CD4-positive, alpha-beta memory T cell (primary cell): ENCODE data around the gene RCBTB2. TPM values are rescaled to one million over a fixed set of nuclear protein-coding genes. Genes with fewer than 3 reads are reported as not detected.

Experiments
- CTCF ChIA-PET: fragments of 350-600 bp; sonication (Branson Sonifier 250); formaldehyde crosslinking; loops from one replicate; lab custom pipeline; 2021; ENCODE audit warnings: inconsistent platforms; ENCODE audit not compliant: partially characterized antibody; lab: Charles Lee
- POLR2A ChIA-PET: fragments of 350-600 bp; sonication (Branson Sonifier 250); formaldehyde crosslinking; loops from one replicate; lab custom pipeline; 2021; ENCODE audit not compliant: partially characterized antibody; lab: Charles Lee
- DNase-seq, 5 donors: peaks; one replicate each; pipeline versions ENCODE4 v3.0.0 to v3.0.0-alpha.2; 2020 to 2022; ENCODE audit warnings: mixed read lengths in 1 of 5
- H3K27ac ChIP-seq: one replicate; pipeline ENCODE4 v1.7.0; 2013; ENCODE audit warnings: low read depth, low read length
- H3K27me3 ChIP-seq: 2 replicates; pipeline ENCODE4 v1.7.0; 2013; ENCODE audit warnings: mild to moderate bottlenecking, low read length, moderate library complexity; ENCODE audit not compliant: insufficient read depth
- H3K36me3 ChIP-seq: 2 replicates; pipeline ENCODE4 v1.7.0; 2013; ENCODE audit warnings: mild to moderate bottlenecking, low read length, moderate library complexity; ENCODE audit not compliant: insufficient read depth
- H3K4me1 ChIP-seq: 2 replicates; pipeline ENCODE4 v1.7.0; 2013; ENCODE audit warnings: mild to moderate bottlenecking, low read length, moderate library complexity; ENCODE audit not compliant: insufficient read depth
- H3K4me3 ChIP-seq, 2 donors: one replicate each; pipeline ENCODE4 v1.7.0; 2013; ENCODE audit warnings: low read length in 2 of 2, mild to moderate bottlenecking in 1 of 2
- H3K9me3 ChIP-seq, 2 donors: one replicate each; pipeline ENCODE4 v1.7.0; 2013; ENCODE audit warnings: low read length in 2 of 2, control low read depth in 1 of 2; ENCODE audit not compliant: control insufficient read depth in 1 of 2
- H3K27ac Mint-ChIP-seq, 7 donors: one replicate each; pipeline ENCODE4 v1.8.0; 2020 to 2021; ENCODE audit warnings: mixed read lengths in 7 of 7, mild to moderate bottlenecking in 6 of 7, inconsistent platforms in 3 of 7, moderate library complexity in 3 of 7
- H3K27me3 Mint-ChIP-seq, 2 donors: one replicate each; pipeline ENCODE4 v1.8.0; 2020 to 2021; ENCODE audit warnings: mixed read lengths in 2 of 2
- H3K36me3 Mint-ChIP-seq, 2 donors: one replicate each; pipeline ENCODE4 v1.8.0; 2020 to 2021; ENCODE audit warnings: mixed read lengths in 2 of 2, inconsistent platforms in 1 of 2, mild to moderate bottlenecking in 1 of 2
- H3K4me1 Mint-ChIP-seq, 4 donors: one replicate each; pipeline ENCODE4 v1.8.0; 2020 to 2021; ENCODE audit warnings: mixed read lengths in 4 of 4, mild to moderate bottlenecking in 1 of 4
- H3K4me3 Mint-ChIP-seq, 8 donors: one replicate each; pipeline ENCODE4 v1.8.0; 2020 to 2021; ENCODE audit warnings: mixed read lengths in 8 of 8, mild to moderate bottlenecking in 7 of 8, moderate library complexity in 6 of 8, inconsistent platforms in 3 of 8
- H3K9me3 Mint-ChIP-seq, 8 donors: one replicate each; pipeline ENCODE4 v1.8.0; 2020 to 2021; ENCODE audit warnings: mixed read lengths in 8 of 8, mild to moderate bottlenecking in 5 of 8, inconsistent platforms in 3 of 8, moderate library complexity in 1 of 8
- intact Hi-C: fragments of 100-400 bp; cut with micrococcal nuclease; formaldehyde crosslinking; loops from one replicate; pipeline ENCODE4 v1.15.1; 2023
- polyA plus RNA-seq, 2 donors: library from polyadenylated mRNA; unstranded; fragments of 300-500 nt; fragmentation: Illumina TruSeq; gene quantifications; one replicate each; pipeline ENCODE4 v1.2.3, GENCODE V29; 2021
- total RNA-seq, 2 experiments: library from RNA; stranded (reverse); gene quantifications; one replicate each; pipeline ENCODE4 v1.2.3, GENCODE V29; 2021

Gene RCBTB2
- total and polyA plus RNA-seq, 4 experiments from 2014 or later: 23.9 to 46.5 (median 29.7) TPM

DNA sequence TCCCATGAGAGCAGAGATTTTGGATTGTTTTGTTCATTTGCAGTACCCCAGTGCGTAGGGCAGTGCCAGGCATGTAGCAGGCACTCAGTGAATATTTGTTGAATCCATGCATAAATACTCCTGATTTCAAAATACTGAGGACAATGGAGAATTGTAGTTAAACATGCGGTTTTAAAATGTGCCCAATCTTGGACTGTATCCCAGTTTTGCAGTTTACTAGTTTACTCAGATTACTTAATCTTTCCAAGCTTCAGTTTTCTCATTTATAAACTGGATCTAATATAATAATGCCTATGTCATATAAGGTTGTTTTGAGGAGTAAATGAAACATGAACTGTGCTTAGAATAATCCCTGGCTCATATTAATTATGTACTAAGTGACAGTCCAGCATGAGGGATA, 39.0 kb downstream of the RCBTB2 start:
- Mint-ChIP-seq H3K27me3 (no peaks in the 10 kb centered on the region), H3K9me3 (no peaks in the 10 kb centered on the region), H3K36me3 (peaks cover 4 to 6% of the 10 kb centered on the region in 2 donors), H3K4me1 (peaks cover 38 to 47% (median 43%) of the 10 kb centered on the region in 4 donors), H3K4me3 (peak overlapping the region in 1 of 8 donors; percentile 5), H3K27ac (peak overlapping the region in 1 of 7 donors; percentile 24)
- Histone ChIP-seq H3K27me3 (no peaks in the 10 kb centered on the region), H3K36me3 (no peaks in the 10 kb centered on the region), H3K4me3 (no peak overlapping the region), H3K27ac (peak overlapping the region; percentile 74), H3K9me3 (no peaks in the 10 kb centered on the region), H3K4me1 (peaks cover 93% of the 10 kb centered on the region)
- intact Hi-C loops: loop anchor here (2.0 to 5.0 kb wide), 3 partner anchors 85 to 617 kb away; no protein-coding TSS in a partner anchor
- DNase-seq: no peak
- POLR2A ChIA-PET: interaction anchor here (1.0 to 7.0 kb wide), 7 partner anchors 12 to 82 kb away, joined by 3 to 113 read pairs (median 12); partner anchors contain the start of genes LPAR6 and RCBTB2
- CTCF ChIA-PET: interaction anchor here (1.2 to 2.1 kb wide), 2 partner anchors 39 to 86 kb away, joined by 3 to 7 read pairs; no protein-coding TSS in a partner anchor

DNA sequence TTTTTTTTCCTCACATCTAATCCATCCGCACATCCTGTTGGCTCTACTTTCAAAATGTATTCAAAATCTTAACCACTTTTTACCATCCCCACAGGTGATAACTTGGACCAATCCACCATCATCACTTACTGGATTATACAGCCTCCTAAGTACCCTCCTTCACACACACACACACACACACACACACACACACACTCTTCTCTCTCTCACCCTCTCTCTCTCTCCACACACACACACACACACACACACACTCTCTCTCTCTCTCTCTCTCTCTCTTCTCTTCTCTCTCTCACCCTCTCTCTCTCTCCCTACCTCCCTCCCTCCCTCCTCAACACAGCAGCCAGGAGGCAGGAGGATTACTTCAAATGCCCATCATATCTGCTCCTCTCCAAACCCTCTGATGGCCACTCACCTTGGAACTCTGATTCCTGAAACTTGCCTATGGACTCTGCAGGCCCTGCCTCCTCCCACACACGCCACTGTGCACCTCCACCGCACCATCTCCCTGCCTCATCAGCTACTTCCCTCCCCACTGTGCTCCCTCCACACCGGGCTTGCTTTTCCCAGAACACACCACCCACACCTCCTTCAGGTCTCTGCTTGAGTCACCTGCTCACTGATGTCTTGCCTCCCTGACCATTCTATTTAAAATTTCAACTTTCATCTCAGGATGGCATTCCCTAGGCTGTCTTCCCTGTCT, 39.7 kb downstream of the RCBTB2 start:
- Mint-ChIP-seq H3K27me3 (no peaks in the 10 kb centered on the region), H3K9me3 (no peaks in the 10 kb centered on the region), H3K36me3 (peaks cover 9 to 10% of the 10 kb centered on the region in 2 donors), H3K4me3 (no peak overlapping the region), H3K27ac (no peak overlapping the region), H3K4me1 (peaks cover 35 to 49% (median 42%) of the 10 kb centered on the region in 4 donors)
- intact Hi-C loops: loop anchor here (2.0 to 5.0 kb wide), 3 partner anchors 84 to 618 kb away; no protein-coding TSS in a partner anchor
- ChIA-PET POLR2A (interaction anchor here (0.8 to 7.0 kb wide), 19 partner anchors 8 to 366 kb away, joined by 3 to 113 read pairs (median 9); partner anchors contain the start of genes LPAR6 and RCBTB2), CTCF (interaction anchor here (1.0 to 2.1 kb wide), 8 partner anchors 14 to 92 kb away, joined by 3 to 10 read pairs (median 4); no protein-coding TSS in a partner anchor)
- Histone ChIP-seq H3K4me3 (peak overlapping the region; percentile 63 to 70), H3K4me1 (peaks cover 99% of the 10 kb centered on the region), H3K36me3 (no peaks in the 10 kb centered on the region), H3K9me3 (no peaks in the 10 kb centered on the region), H3K27ac (peak overlapping the region; percentile 74), H3K27me3 (no peaks in the 10 kb centered on the region)
- peak in 4 of 5 donors; percentile 56 to 65 (median 60) for DNase-seq

DNA sequence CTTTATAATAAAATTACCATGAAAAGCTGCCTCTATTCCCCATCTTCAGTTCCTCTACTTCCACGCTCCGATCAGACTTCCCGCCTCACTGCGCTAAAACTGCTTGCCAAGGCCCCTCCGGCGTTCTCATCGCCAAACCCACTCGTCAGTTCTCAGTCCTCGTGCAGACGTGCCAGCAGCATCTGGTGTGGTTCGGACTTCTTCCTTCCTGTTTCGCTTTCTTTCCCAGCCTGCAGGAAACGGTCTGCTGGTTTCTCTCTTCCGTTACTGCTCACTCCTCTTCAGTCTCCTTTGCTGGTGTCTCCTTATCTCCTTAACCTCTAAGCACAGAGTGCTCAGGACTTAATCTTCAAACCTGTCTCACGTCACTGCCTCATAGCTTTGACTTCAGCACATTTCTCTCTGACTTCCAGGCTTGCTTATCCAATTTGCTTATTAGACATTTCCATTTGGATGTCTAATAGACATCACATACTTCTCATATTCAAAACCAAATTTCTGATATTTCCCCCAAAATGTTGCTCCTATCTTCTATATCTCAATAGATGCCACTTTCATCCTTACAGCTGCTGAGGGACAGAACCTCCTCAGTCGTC, 40.3 kb downstream of the RCBTB2 start:
- peaks cover 0 to 3% (median 0%) of the 10 kb centered on the region in 8 donors for H3K9me3 Mint-ChIP-seq
- H3K4me3 Mint-ChIP-seq: no peak overlapping the region
- intact Hi-C loops: loop anchor here (1.0 to 5.0 kb wide), 6 partner anchors 13 to 618 kb away; no protein-coding TSS in a partner anchor
- H3K4me1 ChIP-seq: peaks cover 100% of the 10 kb centered on the region
- peaks cover 9 to 15% of the 10 kb centered on the region in 2 donors for H3K36me3 Mint-ChIP-seq
- no peaks in the 10 kb centered on the region for H3K27me3 Mint-ChIP-seq
- peak overlapping the region; percentile 63 to 70 for H3K4me3 ChIP-seq
- ChIA-PET POLR2A (interaction anchor here (0.7 to 7.0 kb wide), 26 partner anchors 8 to 365 kb away, joined by 3 to 113 read pairs (median 6); partner anchors contain the start of genes LPAR6, RB1 and RCBTB2), CTCF (interaction anchor here (1.0 to 1.7 kb wide), 10 partner anchors 8 to 92 kb away, joined by 3 to 10 read pairs (median 4); no protein-coding TSS in a partner anchor)
- H3K27ac ChIP-seq: peak overlapping the region; percentile 74
- no peaks in the 10 kb centered on the region for H3K27me3 ChIP-seq
- peak; percentile 77 to 85 (median 81) for DNase-seq
- no peaks in the 10 kb centered on the region for H3K36me3 ChIP-seq
- no peak overlapping the region for H3K27ac Mint-ChIP-seq
- no peaks in the 10 kb centered on the region for H3K9me3 ChIP-seq
- H3K4me1 Mint-ChIP-seq: peaks cover 32 to 51% (median 46%) of the 10 kb centered on the region in 4 donors

DNA sequence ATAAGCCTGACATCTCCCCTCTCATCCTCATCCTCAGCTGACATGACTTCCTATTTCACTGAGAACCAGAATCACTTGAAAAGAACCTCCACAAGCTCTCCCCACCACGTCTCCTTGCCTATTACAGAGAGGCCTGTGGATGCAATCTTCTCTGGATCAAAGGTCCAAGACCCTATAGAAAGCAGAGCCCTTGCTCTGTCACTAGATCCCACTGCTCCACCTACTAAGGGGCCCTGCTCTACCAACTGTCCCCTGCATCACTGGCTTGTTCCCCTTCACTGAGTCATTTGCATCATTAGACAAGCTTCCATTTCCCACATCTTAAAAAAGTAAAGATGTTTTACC, 40.8 kb downstream of the RCBTB2 start:
- Histone ChIP-seq H3K4me3 (peak overlapping the region; percentile 63 to 70), H3K4me1 (peaks cover 100% of the 10 kb centered on the region), H3K9me3 (no peaks in the 10 kb centered on the region), H3K27ac (peak overlapping the region; percentile 74), H3K36me3 (no peaks in the 10 kb centered on the region), H3K27me3 (no peaks in the 10 kb centered on the region)
- Mint-ChIP-seq H3K4me1 (peaks cover 31 to 52% (median 45%) of the 10 kb centered on the region in 4 donors), H3K9me3 (peaks cover 0 to 7% (median 0%) of the 10 kb centered on the region in 8 donors), H3K4me3 (no peak overlapping the region), H3K27ac (no peak overlapping the region), H3K27me3 (no peaks in the 10 kb centered on the region), H3K36me3 (peaks cover 11 to 19% of the 10 kb centered on the region in 2 donors)
- POLR2A ChIA-PET: interaction anchor here (0.7 to 7.0 kb wide), 25 partner anchors 9 to 365 kb away, joined by 3 to 113 read pairs (median 6); partner anchors contain the start of genes LPAR6, RB1 and RCBTB2
- intact Hi-C loops: loop anchor here (1.0 to 5.0 kb wide), 6 partner anchors 13 to 619 kb away; no protein-coding TSS in a partner anchor
- CTCF ChIA-PET: interaction anchor here (1.0 to 1.7 kb wide), 8 partner anchors 9 to 89 kb away, joined by 3 to 10 read pairs (median 4); no protein-coding TSS in a partner anchor
- peak in 1 of 5 donors; percentile 58 for DNase-seq

DNA sequence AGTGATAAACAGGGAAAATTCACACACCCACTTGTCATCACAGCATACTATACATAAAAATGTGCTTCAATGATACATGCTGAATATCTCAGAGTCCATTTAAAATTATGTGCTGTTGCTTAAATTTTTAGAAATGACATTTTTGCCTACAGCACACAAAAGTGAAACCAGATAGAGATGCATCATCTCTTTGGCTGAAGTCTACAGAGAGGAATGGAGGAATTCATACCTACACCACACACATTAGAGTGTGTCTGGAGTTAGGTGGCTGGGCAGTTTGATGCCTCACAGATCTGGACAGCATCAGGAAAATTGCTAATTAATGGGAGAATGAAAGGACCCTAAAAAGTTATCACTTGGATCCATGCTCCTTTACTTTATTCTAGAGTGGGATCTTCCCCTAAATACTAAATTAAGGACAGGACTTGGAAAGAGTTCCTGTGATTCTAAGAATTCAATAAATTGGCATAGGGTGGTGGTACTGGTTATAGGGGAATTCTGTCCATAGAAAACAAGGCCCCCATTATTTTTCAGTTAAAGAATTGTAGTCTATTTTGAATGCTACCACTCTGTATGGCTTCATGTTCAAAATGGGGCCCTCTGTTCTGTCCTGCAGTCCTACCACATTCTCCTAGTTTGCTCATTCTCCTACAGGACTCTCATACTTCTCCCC, 41.3 kb downstream of the RCBTB2 start:
- Histone ChIP-seq H3K27ac (peak overlapping the region; percentile 74), H3K36me3 (no peaks in the 10 kb centered on the region), H3K9me3 (no peaks in the 10 kb centered on the region), H3K4me1 (peaks cover 100% of the 10 kb centered on the region), H3K4me3 (peak overlapping the region; percentile 63 to 70), H3K27me3 (no peaks in the 10 kb centered on the region)
- no peaks in the 10 kb centered on the region for H3K27me3 Mint-ChIP-seq
- peaks cover 30 to 52% (median 43%) of the 10 kb centered on the region in 4 donors for H3K4me1 Mint-ChIP-seq
- H3K9me3 Mint-ChIP-seq: peaks cover 0 to 7% (median 0%) of the 10 kb centered on the region in 8 donors
- peaks cover 14 to 22% of the 10 kb centered on the region in 2 donors for H3K36me3 Mint-ChIP-seq
- POLR2A ChIA-PET: interaction anchor here (0.7 to 7.0 kb wide), 21 partner anchors 8 to 364 kb away, joined by 3 to 113 read pairs (median 9); partner anchors contain the start of genes LPAR6, RB1 and RCBTB2
- no peak overlapping the region for H3K4me3 Mint-ChIP-seq
- no peak for DNase-seq
- CTCF ChIA-PET: interaction anchor here (1.0 to 1.7 kb wide), 7 partner anchors 9 to 88 kb away, joined by 3 to 10 read pairs (median 5); no protein-coding TSS in a partner anchor
- H3K27ac Mint-ChIP-seq: no peak overlapping the region
- intact Hi-C loops: loop anchor here (1.0 to 5.0 kb wide), 6 partner anchors 14 to 619 kb away; no protein-coding TSS in a partner anchor

DNA sequence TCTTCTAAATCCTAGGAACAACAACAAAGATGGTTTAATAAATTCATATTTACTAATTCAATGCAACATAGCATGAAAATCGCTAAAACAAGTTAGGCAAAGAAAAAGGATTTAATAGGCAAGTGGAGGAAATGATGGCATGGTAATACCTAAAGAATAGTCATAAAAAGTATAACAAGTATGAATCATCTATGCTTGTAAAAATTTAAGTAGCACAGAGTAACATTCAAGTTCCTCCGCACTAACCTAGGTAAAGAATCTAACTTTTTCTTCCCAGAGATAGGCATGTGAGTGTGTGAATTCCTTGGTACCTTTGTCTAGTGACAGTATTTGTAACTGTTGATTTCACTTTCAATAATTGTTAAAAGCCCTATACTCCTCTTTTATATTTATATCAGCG, 42.6 kb downstream of the RCBTB2 start:
- H3K27ac ChIP-seq: peak overlapping the region; percentile 74

More for the DNA sequence above, 42.6 kb downstream of the RCBTB2 start:
- H3K27me3 Mint-ChIP-seq: no peaks in the 10 kb centered on the region
- peaks cover 17 to 27% of the 10 kb centered on the region in 2 donors for H3K36me3 Mint-ChIP-seq
- H3K4me1 ChIP-seq: peaks cover 92% of the 10 kb centered on the region
- peak overlapping the region in 2 of 7 donors; percentile 76 to 90 for H3K27ac Mint-ChIP-seq
- peaks cover 0 to 7% (median under 1%) of the 10 kb centered on the region in 8 donors for H3K9me3 Mint-ChIP-seq
- DNase-seq: no peak
- H3K36me3 ChIP-seq: no peaks in the 10 kb centered on the region
- intact Hi-C loops: loop anchor here (5.0 kb wide), 1 partner anchor 92 kb away; no protein-coding TSS in a partner anchor
- H3K4me3 Mint-ChIP-seq: peak overlapping the region in 1 of 8 donors; percentile 47
- H3K4me1 Mint-ChIP-seq: peaks cover 28 to 51% (median 41%) of the 10 kb centered on the region in 4 donors
- ChIA-PET POLR2A (interaction anchor here (0.6 to 2.6 kb wide), 7 partner anchors 15 to 168 kb away, joined by 3 to 10 read pairs (median 3); partner anchors contain the start of gene RCBTB2), CTCF (no interaction called here)
- no peaks in the 10 kb centered on the region for H3K27me3 ChIP-seq
- H3K4me3 ChIP-seq: peak overlapping the region in 1 of 2 donors; percentile 63
- H3K9me3 ChIP-seq: no peaks in the 10 kb centered on the region
